ENCODE measurements around the gene ARHGAP11A. TPM values are rescaled to one million over a fixed set of nuclear protein-coding genes. Genes with fewer than 3 reads are reported as not detected.

ARHGAP11A gene
- total RNA-seq, 1 experiment from 2014 or later: 93.0 TPM

- CTCF ChIA-PET: interaction anchor here (2.9 kb wide), 1 partner anchor 337 kb away, joined by 11 read pairs; no protein-coding TSS in a partner anchor
- DNase-seq (ENCODE audit: low spot score): no peak
- no peak overlapping the region for H3K27ac Mint-ChIP-seq
- ATAC-seq: no peak
- H3K36me3 Mint-ChIP-seq: peaks cover 4% of the 10 kb centered on the region; the same call in 1 of the 2 replicates
- POLR2A ChIA-PET: interaction anchor here (0.5 kb wide), 1 partner anchor 557 kb away, joined by 4 read pairs; no protein-coding TSS in a partner anchor
- peaks cover 22% of the 10 kb centered on the region for H3K4me1 Mint-ChIP-seq
- H3K9me3 Mint-ChIP-seq: no peaks in the 10 kb centered on the region
- no peak for TF ChIP-seq ZSCAN18 (CRISPR knock-in tag; IDR thresholded peaks at IDR 0.05)
- TF ChIP-seq RORB (CRISPR knock-in tag; IDR thresholded peaks at IDR 0.05): no peak
- TF ChIP-seq ZNF281 (CRISPR knock-in tag; IDR thresholded peaks at IDR 0.05): no peak
- TF ChIP-seq E2F4 (CRISPR knock-in tag; IDR thresholded peaks at IDR 0.05; ENCODE audit: borderline replicate concordance, low read depth): no peak
- TF ChIP-seq E2F5 (CRISPR knock-in tag; IDR thresholded peaks at IDR 0.05): no peak
- TF ChIP-seq FOXP1 (CRISPR knock-in tag; IDR thresholded peaks at IDR 0.05; ENCODE audit: borderline replicate concordance): no peak
- no peak for TF ChIP-seq STAT6 (CRISPR knock-in tag; conservative IDR thresholded peaks at IDR 0.05; ENCODE audit: low read depth)
- TF ChIP-seq E2F1 (CRISPR knock-in tag; IDR thresholded peaks at IDR 0.05): no peak
- no peak for TF ChIP-seq ZNF671 (CRISPR knock-in tag; IDR thresholded peaks at IDR 0.05)
- no peak for TF ChIP-seq JAZF1 (CRISPR knock-in tag; IDR thresholded peaks at IDR 0.05)
- no peaks in the 10 kb centered on the region for H3K27me3 Mint-ChIP-seq (ENCODE audit: low read depth)
- no peak overlapping the region for H3K4me3 Mint-ChIP-seq
These were observed 41.2 kb downstream of the ARHGAP11A start for GRCh38 chr15:32656496-32656895.

- peaks cover 4% of the 10 kb centered on the region; the same call in 1 of the 2 replicates for H3K36me3 Mint-ChIP-seq
- H3K27ac Mint-ChIP-seq: no peak overlapping the region
- H3K4me1 Mint-ChIP-seq: peaks cover 13% of the 10 kb centered on the region
- ChIA-PET POLR2A (no interaction called here), CTCF (interaction anchor here (2.7 to 2.9 kb wide), 2 partner anchors 8 to 336 kb away, joined by 11 to 12 read pairs; no protein-coding TSS in a partner anchor)
- H3K9me3 Mint-ChIP-seq: no peaks in the 10 kb centered on the region
- no peak overlapping the region for H3K4me3 Mint-ChIP-seq
- no peak for ATAC-seq
- H3K27me3 Mint-ChIP-seq (ENCODE audit: low read depth): no peaks in the 10 kb centered on the region
- TF ChIP-seq ZBTB21 (CRISPR knock-in tag; IDR thresholded peaks at IDR 0.05; ENCODE audit: borderline replicate concordance) (no peak), ZNF263 (CRISPR knock-in tag; IDR thresholded peaks at IDR 0.05; ENCODE audit: low read depth) (no peak), TP53 (CRISPR knock-in tag; IDR thresholded peaks at IDR 0.05) (no peak), ZNF512 (CRISPR knock-in tag; IDR thresholded peaks at IDR 0.05; ENCODE audit: borderline replicate concordance) (no peak), NR2C2 (CRISPR knock-in tag; IDR thresholded peaks at IDR 0.05) (no peak), SOX15 (CRISPR knock-in tag; IDR thresholded peaks at IDR 0.05) (no peak), IRF2 (CRISPR knock-in tag; IDR thresholded peaks at IDR 0.05; ENCODE audit: borderline replicate concordance, low read depth) (no peak)
- DNase-seq (ENCODE audit: low spot score): no peak
These were observed 42.0 kb downstream of the ARHGAP11A start for GRCh38 chr15:32657198-32657883.
